ENCODE data around the gene SNX27.

- TF ChIP-seq, protein P1, sequence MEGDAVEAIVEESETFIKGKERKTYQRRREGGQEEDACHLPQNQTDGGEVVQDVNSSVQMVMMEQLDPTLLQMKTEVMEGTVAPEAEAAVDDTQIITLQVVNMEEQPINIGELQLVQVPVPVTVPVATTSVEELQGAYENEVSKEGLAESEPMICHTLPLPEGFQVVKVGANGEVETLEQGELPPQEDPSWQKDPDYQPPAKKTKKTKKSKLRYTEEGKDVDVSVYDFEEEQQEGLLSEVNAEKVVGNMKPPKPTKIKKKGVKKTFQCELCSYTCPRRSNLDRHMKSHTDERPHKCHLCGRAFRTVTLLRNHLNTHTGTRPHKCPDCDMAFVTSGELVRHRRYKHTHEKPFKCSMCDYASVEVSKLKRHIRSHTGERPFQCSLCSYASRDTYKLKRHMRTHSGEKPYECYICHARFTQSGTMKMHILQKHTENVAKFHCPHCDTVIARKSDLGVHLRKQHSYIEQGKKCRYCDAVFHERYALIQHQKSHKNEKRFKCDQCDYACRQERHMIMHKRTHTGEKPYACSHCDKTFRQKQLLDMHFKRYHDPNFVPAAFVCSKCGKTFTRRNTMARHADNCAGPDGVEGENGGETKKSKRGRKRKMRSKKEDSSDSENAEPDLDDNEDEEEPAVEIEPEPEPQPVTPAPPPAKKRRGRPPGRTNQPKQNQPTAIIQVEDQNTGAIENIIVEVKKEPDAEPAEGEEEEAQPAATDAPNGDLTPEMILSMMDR (IDR thresholded peaks at IDR 0.05), result no peak
- no peak for TF ChIP-seq EZH2 (IDR thresholded peaks at IDR 0.05; ENCODE audit: borderline replicate concordance, insufficient read depth, low read depth, low read length, poor library complexity, severe bottlenecking)
Observed at GRCh38 chr1:151563376-151563775, 48.5 kb upstream of the SNX27 start.

All from B cell (primary cell).